Fibroblast of the aortic adventitia (primary cell): ENCODE results near the gene GPBAR1. TPM values are rescaled to one million over a fixed set of nuclear protein-coding genes. Genes with fewer than 3 reads are reported as not detected.

Experiments used
- DNase-seq: peaks from one replicate; pipeline ENCODE4 v3.0.0-alpha.2; 2010; ENCODE audit warnings: low read depth
- H3K4me3 ChIP-seq: 2 replicates; pipeline ENCODE4 v1.5.1; 2011; ENCODE audit warnings: low read depth, mild to moderate bottlenecking, control low read depth, low read length, moderate library complexity
- CTCF ChIP-seq: IDR thresholded peaks from 2 replicates; pipeline ENCODE4 v1.5.1; 2011; ENCODE audit warnings: mild to moderate bottlenecking, low read length, control low read depth, inconsistent platforms; ENCODE audit not compliant: insufficient read depth
- total RNA-seq: library from RNA; depleted of rRNA; stranded (reverse); fragments of >200 nt; gene quantifications from 2 replicates; pipeline ENCODE4 v1.2.3, GENCODE V29; 2012; ENCODE audit warnings: low replicate concordance

Gene GPBAR1
- total RNA-seq, 1 donor: 0.27 TPM

- no peak for TF ChIP-seq CTCF
- DNase-seq: no peak
- H3K4me3 ChIP-seq: no peak overlapping the region
Observed at GRCh38 chr2:218276986-218277755, 16.4 kb downstream of the GPBAR1 start.

- TF ChIP-seq CTCF: no peak
- H3K4me3 ChIP-seq: no peak overlapping the region
- no peak for DNase-seq
Observed at GRCh38 chr2:218277921-218278320, 17.1 kb downstream of the GPBAR1 start.

- no peak for DNase-seq
- H3K4me3 ChIP-seq: no peak overlapping the region
- no peak for TF ChIP-seq CTCF
Observed at GRCh38 chr2:218278531-218279360, 17.9 kb downstream of the GPBAR1 start.

- DNase-seq: no peak
- H3K4me3 ChIP-seq: no peak overlapping the region
- no peak for TF ChIP-seq CTCF
Observed at GRCh38 chr2:218280260-218280870, 19.6 kb downstream of the GPBAR1 start.

- DNase-seq: no peak
- no peak overlapping the region for H3K4me3 ChIP-seq
- no peak for TF ChIP-seq CTCF
Observed at GRCh38 chr2:218281449-218281848, 20.6 kb downstream of the GPBAR1 start.

GRCh38 chr2:218282173-218282991, 21.6 kb downstream of the GPBAR1 start:
- no peak overlapping the region for H3K4me3 ChIP-seq
- no peak for DNase-seq
- no peak for TF ChIP-seq CTCF
